Heart right ventricle (tissue), 16 donors: ENCODE measurements around the gene DCAF4. TPM values are rescaled to one million over a fixed set of nuclear protein-coding genes. Genes with fewer than 3 reads are reported as not detected.
A peak's percentile ranks its signal among the peaks of the same experiment; 100 is the strongest.

Source experiments
- ATAC-seq, 8 donors: fragments of 200-7000 bp; cut with Tn5 transposase; one replicate each; pipeline ENCODE4 v1.9.1; 2020; ENCODE audit warnings: mild to moderate bottlenecking in 8 of 8, moderate library complexity in 8 of 8, moderate number of reproducible peaks in 1 of 8
- DNase-seq, 2 donors: peaks; one replicate each; pipeline ENCODE4 v3.0.0-alpha.2; 2020
- H3K27ac ChIP-seq, 10 donors: fragments of 200-600 bp; sonication (generic) in 2 of 10; one replicate each; pipeline versions ENCODE4 v1.5.0 to v1.8.0; 2020 to 2022; ENCODE audit warnings: mild to moderate bottlenecking in 3 of 10
- H3K27me3 ChIP-seq, 7 donors: fragments of 200-600 bp; one replicate each; pipeline ENCODE4 v1.8.0; 2021 to 2022; ENCODE audit warnings: mild to moderate bottlenecking in 2 of 7
- H3K36me3 ChIP-seq, 9 donors: fragments of 200-600 bp; sonication (generic) in 1 of 9; one replicate each; pipeline versions ENCODE4 v1.5.0 to v1.8.0; 2020 to 2022; ENCODE audit warnings: mild to moderate bottlenecking in 2 of 9
- H3K4me1 ChIP-seq, 9 donors: fragments of 200-600 bp; sonication (generic) in 1 of 9; one replicate each; pipeline versions ENCODE4 v1.5.0 to v1.8.0; 2020 to 2022; ENCODE audit warnings: mild to moderate bottlenecking in 4 of 9
- H3K4me3 ChIP-seq, 10 donors: fragments of 200-600 bp; sonication (generic) in 2 of 10; one replicate each; pipeline versions ENCODE4 v1.5.0 to v1.8.0; 2020 to 2022; ENCODE audit warnings: mild to moderate bottlenecking in 7 of 10, moderate library complexity in 2 of 10
- H3K9me3 ChIP-seq, 11 donors: fragments of 200-600 bp in 10 of 11; sonication (generic) in 2 of 11; one replicate each; pipeline versions ENCODE4 v1.5.0 to v1.8.0; 2013 to 2022; ENCODE audit warnings: mild to moderate bottlenecking in 2 of 11, control low read depth in 1 of 11, moderate library complexity in 1 of 11
- CTCF ChIP-seq, 9 donors: fragments of 200-600 bp; sonication (generic) in 2 of 9; IDR thresholded peaks; one replicate each; pipeline versions ENCODE4 v1.5.0 to v1.8.0; 2021 to 2022; ENCODE audit warnings: antibody characterized with exemption in 9 of 9, mild to moderate bottlenecking in 5 of 9, moderate library complexity in 1 of 9
- WGBS, 2 donors: extraction: QIAGEN DNeasy Blood & Tissue Kit; methylation state at CpG; one replicate each; pipeline ENCODE4 v1.1.7; 2013; ENCODE audit warnings: inconsistent platforms in 1 of 2; 5-methylcytosine and 5-hydroxymethylcytosine counted together
- intact Hi-C, 10 donors: fragments of 100-400 bp; cut with DNase I; formaldehyde crosslinking; loops; one replicate each; pipeline versions ENCODE4 v1.11.1 to v1.14.2; 2022
- polyA plus RNA-seq, 2 donors: library from polyadenylated mRNA; stranded (reverse); fragments of 200-250 nt; gene quantifications; one replicate each; pipeline ENCODE4 v1.2.3, GENCODE V29; 2013
- total RNA-seq, 10 donors: library from RNA; stranded (reverse); fragmentation: NEBNext Ultra II Directional in 3 of 10; extraction: Animal tissue kit (Norgen Biotek cat#: 25700) in 3 of 10; gene quantifications; one replicate each; pipeline versions ENCODE4 v1.2.1 to v1.2.4, GENCODE V29; 2021 to 2023
- donor health status: Arrhythmogenic right ventricular cardiomyopathy.
- donor health status: ischemic (EF 13 %, LVEDD 7.1; RV severe dilation, severe dysfunction).
- donor health status: healthy with polysubstance abuse.
- donor health status: DM: no; HTN: yes; CAD: no.
- donor health status: DM: no; HTN: no; CAD: no.
- donor health status: ischemic (EF 25% LVEDD 6.9; RV normal size, moderate dysfunction).
- donor health status: ischemic (EF 25% LVEDD 5.7; RV mildly dilated, moderate dysfunction).
- donor health status: healthy.
- donor health status: DM: yes; HTN: yes; CAD: no.
- donor health status: Ischemic cardiomyopathy.
- donor health status: ischemic (EF 35%, LVEDD 5.7; RV mildly dilated, moderate dysfunction).
- donor health status: nonischemic (EF 11% LVEDD 7.7; RV severe dilation, severe dysfunction).
- donor health status: DM: yes; HTN: yes; CAD: no.
- donor health status: PGD.
- donor health status: ischemic (EF 29% LVEDD 5.4; RV normal size, mild dysfunction).
- donor health status: nonischemic (EF 23%, LVEDD 6.1; RV moderate dilation, normal function).

DCAF4 gene
- total and polyA plus RNA-seq, 12 donors = 2.2 to 8.9 (median 6.4) TPM

- intact Hi-C loops = loop anchor here in 8 of 10 donors (2.0 to 10.0 kb wide), 6 partner anchors 61 to 176 kb away; no protein-coding TSS in a partner anchor
- no peak for TF ChIP-seq CTCF (IDR thresholded peaks at IDR 0.05)
- Histone ChIP-seq H3K27me3 (peaks cover 0 to 76% (median 19%) of the 10 kb centered on the region in 7 donors), H3K4me3 (peak within 1 kb of the TSS; percentile 70 to 94 (median 87)), H3K4me1 (peaks cover 0 to 46% (median 27%) of the 10 kb centered on the region in 9 donors), H3K36me3 (no peaks in the 10 kb centered on the region), H3K9me3 (no peaks in the 10 kb centered on the region), H3K27ac (peak within 1 kb of the TSS; percentile 71 to 87 (median 82))
- WGBS, 2 donors = 0% methylated on average over 53 to 54 of the region's 54 CpGs
- ATAC-seq (peak; percentile 93 to 98 (median 96)), DNase-seq (peak; percentile 96)
Observed at GRCh38 chr14:72893636-72894322, 32.5 kb upstream of the DCAF4 start, which contains the start of gene DPF3. DPF3 (minus strand) TSS chr14:72894101; CDS start chr14:72894088, 13 bp downstream.

- intact Hi-C loops = loop anchor here in 8 of 10 donors (2.0 to 10.0 kb wide), 6 partner anchors 62 to 177 kb away; no protein-coding TSS in a partner anchor
- DNase-seq (no peak), ATAC-seq (no peak)
- WGBS, 2 donors = 0% methylated on average over 11 of the region's 11 CpGs
- Histone ChIP-seq H3K4me1 (peaks cover 0 to 41% (median 27%) of the 10 kb centered on the region in 9 donors), H3K27me3 (peaks cover 0 to 72% (median 19%) of the 10 kb centered on the region in 7 donors), H3K36me3 (no peaks in the 10 kb centered on the region), H3K4me3 (peak overlapping the region; percentile 24 to 94 (median 87)), H3K9me3 (no peaks in the 10 kb centered on the region), H3K27ac (peak overlapping the region; percentile 65 to 87 (median 80))
- no peak for TF ChIP-seq CTCF (IDR thresholded peaks at IDR 0.05)
Observed at GRCh38 chr14:72894323-72894622, 32.0 kb upstream of the DCAF4 start.

- peak in 7 of 8 donors; percentile 8 to 80 (median 58) for ATAC-seq
- TF ChIP-seq CTCF (IDR thresholded peaks at IDR 0.05) = no peak
- DNase-seq = peak; percentile 21 to 29
- 1 to 5% methylated on average over 25 of the region's 25 CpGs for whole genome bisulfite sequencing, 2 donors
- H3K9me3 ChIP-seq = no peaks in the 10 kb centered on the region
- peak overlapping the region; percentile 65 to 87 (median 80) for H3K27ac ChIP-seq
- peaks cover 0 to 66% (median 19%) of the 10 kb centered on the region in 7 donors for H3K27me3 ChIP-seq
- intact Hi-C loops = loop anchor here in 8 of 10 donors (2.0 to 10.0 kb wide), 6 partner anchors 62 to 178 kb away; no protein-coding TSS in a partner anchor
- peaks cover 0 to 37% (median 27%) of the 10 kb centered on the region in 9 donors for H3K4me1 ChIP-seq
- H3K4me3 ChIP-seq = peak overlapping the region; percentile 24 to 94 (median 87)
- no peaks in the 10 kb centered on the region for H3K36me3 ChIP-seq
Observed at GRCh38 chr14:72894623-72895378, 31.5 kb upstream of the DCAF4 start.

GRCh38 chr14:72898448-72898847 lies 27.8 kb upstream of the DCAF4 start:
- Histone ChIP-seq H3K9me3 (no peaks in the 10 kb centered on the region), H3K36me3 (no peaks in the 10 kb centered on the region), H3K27ac (no peak overlapping the region), H3K4me1 (peaks cover 0 to 19% (median 11%) of the 10 kb centered on the region in 9 donors), H3K27me3 (peaks cover 0 to 32% (median 8%) of the 10 kb centered on the region in 7 donors), H3K4me3 (no peak overlapping the region)
- TF ChIP-seq CTCF (IDR thresholded peaks at IDR 0.05) = no peak
- DNase-seq = no peak
- intact Hi-C loops = loop anchor here in 1 of 10 donors (10.0 kb wide), 1 partner anchor 74 kb away; no protein-coding TSS in a partner anchor
- ATAC-seq = no peak
- WGBS, 2 donors = 59% methylated on average over 3 of the region's 3 CpGs
